Activated B cell treated with CpG ODN at 0.5 μM for 24 hours (primary cell): ENCODE measurements around the gene APLP2. TPM values are rescaled to one million over a fixed set of nuclear protein-coding genes. Genes with fewer than 3 reads are reported as not detected.
A peak's percentile ranks its signal among the peaks of the same experiment; 100 is the strongest.
"Not testable (repeated sequence)": the region's sequence is repeated elsewhere in the genome, so short reads cannot be mapped to it uniquely, and the experiment has no call there.

Experiments used
- ATAC-seq: fragments of 200-7000 bp; cut with Tn5 transposase; one replicate; pipeline ENCODE4 v1.10.0; 2021; ENCODE audit warnings: low read depth, mild to moderate bottlenecking, moderate library complexity
- CTCF ChIA-PET: fragments of 350-600 bp; sonication (Branson Sonifier 250); formaldehyde crosslinking; loops from one replicate; lab custom pipeline; 2021; ENCODE audit warnings: antibody characterized with exemption; lab: Charles Lee
- POLR2A ChIA-PET: fragments of 350-600 bp; sonication (Branson Sonifier 250); formaldehyde crosslinking; loops from one replicate; lab custom pipeline; 2021; ENCODE audit warnings: antibody characterized with exemption; lab: Charles Lee
- DNase-seq: peaks from one replicate; pipeline ENCODE4 v3.0.0; 2022
- H3K27ac Mint-ChIP-seq: one replicate; pipeline ENCODE4 v1.8.0; 2020; ENCODE audit warnings: mixed read lengths
- H3K27me3 Mint-ChIP-seq: one replicate; pipeline ENCODE4 v1.8.0; 2021; ENCODE audit warnings: mixed read lengths
- H3K36me3 Mint-ChIP-seq: one replicate; pipeline ENCODE4 v1.8.0; 2021; ENCODE audit warnings: low read depth, mixed read lengths
- H3K4me1 Mint-ChIP-seq: one replicate; pipeline ENCODE4 v1.8.0; 2021; ENCODE audit warnings: mixed read lengths
- H3K4me3 Mint-ChIP-seq: one replicate; pipeline ENCODE4 v1.8.0; 2020; ENCODE audit warnings: mild to moderate bottlenecking, mixed read lengths
- H3K9me3 Mint-ChIP-seq: one replicate; pipeline ENCODE4 v1.8.0; 2020; ENCODE audit warnings: mixed read lengths
- intact Hi-C: fragments of 100-400 bp; cut with micrococcal nuclease; formaldehyde crosslinking; loops from one replicate; pipeline ENCODE4 v1.15.1; 2024
- total RNA-seq: library from RNA; stranded (reverse); gene quantifications from 2 replicates; pipeline ENCODE4 v1.2.3, GENCODE V29; 2022
- TF ChIP-seq, protein P1 (sequence below): fragments of 200-600 bp; IDR thresholded peaks from one replicate; pipeline ENCODE4 v1.8.0; 2022; ENCODE audit warnings: antibody characterized with exemption, mild to moderate bottlenecking

The APLP2 gene
- total RNA-seq = 47.7 and 50.8 TPM in 2 replicates

DNA sequence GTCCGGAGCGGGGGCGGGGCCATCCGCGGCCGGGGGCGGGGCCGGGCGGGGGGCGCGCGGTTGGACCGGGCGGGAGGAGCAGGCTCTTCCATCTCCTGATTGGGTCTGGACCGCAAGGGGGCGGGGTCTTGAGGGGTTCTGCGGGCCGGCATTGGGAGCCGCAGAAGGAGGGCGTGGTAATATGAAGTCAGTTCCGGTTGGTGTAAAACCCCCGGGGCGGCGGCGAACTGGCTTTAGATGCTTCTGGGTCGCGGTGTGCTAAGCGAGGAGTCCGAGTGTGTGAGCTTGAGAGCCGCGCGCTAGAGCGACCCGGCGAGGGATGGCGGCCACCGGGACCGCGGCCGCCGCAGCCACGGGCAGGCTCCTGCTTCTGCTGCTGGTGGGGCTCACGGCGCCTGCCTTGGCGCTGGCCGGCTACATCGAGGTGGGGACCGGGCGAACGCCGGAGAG lies at the start of gene APLP2:
Gene APLP2 (plus strand): TSS at position 236 of the 450 bp plus-strand sequence. CDS start 84 bp downstream, at position 320.
- Mint-ChIP-seq H3K36me3 (peaks cover 2% of the 10 kb centered on the region), H3K9me3 (no peaks in the 10 kb centered on the region), H3K4me3 (peak within 1 kb of the TSS; percentile 92), H3K27ac (peak within 1 kb of the TSS; percentile 83), H3K4me1 (peaks cover 36% of the 10 kb centered on the region), H3K27me3 (peaks cover 8% of the 10 kb centered on the region)
- DNase-seq = peak; percentile 92
- CTCF ChIA-PET = no interaction called here
- intact Hi-C loops = loop anchor here (1.0 to 5.0 kb wide), 9 partner anchors 37 to 848 kb away; partner anchors contain the start of genes NFRKB and ZBTB44
- POLR2A ChIA-PET = interaction anchor here (0.6 to 4.1 kb wide), 6 partner anchors 17 to 67 kb away, joined by 3 to 59 read pairs (median 8); partner anchors contain the start of gene PRDM10
- TF ChIP-seq, protein P1, sequence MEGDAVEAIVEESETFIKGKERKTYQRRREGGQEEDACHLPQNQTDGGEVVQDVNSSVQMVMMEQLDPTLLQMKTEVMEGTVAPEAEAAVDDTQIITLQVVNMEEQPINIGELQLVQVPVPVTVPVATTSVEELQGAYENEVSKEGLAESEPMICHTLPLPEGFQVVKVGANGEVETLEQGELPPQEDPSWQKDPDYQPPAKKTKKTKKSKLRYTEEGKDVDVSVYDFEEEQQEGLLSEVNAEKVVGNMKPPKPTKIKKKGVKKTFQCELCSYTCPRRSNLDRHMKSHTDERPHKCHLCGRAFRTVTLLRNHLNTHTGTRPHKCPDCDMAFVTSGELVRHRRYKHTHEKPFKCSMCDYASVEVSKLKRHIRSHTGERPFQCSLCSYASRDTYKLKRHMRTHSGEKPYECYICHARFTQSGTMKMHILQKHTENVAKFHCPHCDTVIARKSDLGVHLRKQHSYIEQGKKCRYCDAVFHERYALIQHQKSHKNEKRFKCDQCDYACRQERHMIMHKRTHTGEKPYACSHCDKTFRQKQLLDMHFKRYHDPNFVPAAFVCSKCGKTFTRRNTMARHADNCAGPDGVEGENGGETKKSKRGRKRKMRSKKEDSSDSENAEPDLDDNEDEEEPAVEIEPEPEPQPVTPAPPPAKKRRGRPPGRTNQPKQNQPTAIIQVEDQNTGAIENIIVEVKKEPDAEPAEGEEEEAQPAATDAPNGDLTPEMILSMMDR = no peak
- peak; percentile 94 for ATAC-seq

DNA sequence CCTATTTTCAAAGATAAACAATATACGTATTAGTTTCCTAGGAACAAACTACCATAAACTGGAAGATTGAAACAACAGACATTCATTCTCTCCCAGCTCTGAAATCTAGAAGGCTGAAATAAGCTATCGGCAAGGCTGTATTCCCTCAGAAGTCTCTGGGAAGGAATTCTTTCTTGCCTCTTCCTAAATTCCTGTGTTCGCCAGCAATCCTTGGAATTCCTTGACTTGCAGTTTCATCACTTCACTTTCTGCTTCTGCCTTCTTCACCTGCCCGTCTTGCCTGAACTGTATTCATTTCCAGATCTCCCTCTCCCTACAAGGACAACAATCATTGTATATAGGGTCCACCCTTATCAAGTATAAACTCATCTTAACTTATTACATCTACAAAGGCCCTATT lies 49.4 kb upstream of the APLP2 start:
- peaks cover 15% of the 10 kb centered on the region for H3K4me1 Mint-ChIP-seq
- no peak overlapping the region for H3K27ac Mint-ChIP-seq
- ChIA-PET CTCF (no interaction called here), POLR2A (no interaction called here)
- peaks cover 6% of the 10 kb centered on the region for H3K9me3 Mint-ChIP-seq
- ATAC-seq (no peak), DNase-seq (no peak)
- no peaks in the 10 kb centered on the region for H3K36me3 Mint-ChIP-seq
- no peak overlapping the region for H3K4me3 Mint-ChIP-seq
- TF ChIP-seq, protein P1 = no peak
- intact Hi-C loops = no loop called here
- peaks cover 43% of the 10 kb centered on the region for H3K27me3 Mint-ChIP-seq

DNA sequence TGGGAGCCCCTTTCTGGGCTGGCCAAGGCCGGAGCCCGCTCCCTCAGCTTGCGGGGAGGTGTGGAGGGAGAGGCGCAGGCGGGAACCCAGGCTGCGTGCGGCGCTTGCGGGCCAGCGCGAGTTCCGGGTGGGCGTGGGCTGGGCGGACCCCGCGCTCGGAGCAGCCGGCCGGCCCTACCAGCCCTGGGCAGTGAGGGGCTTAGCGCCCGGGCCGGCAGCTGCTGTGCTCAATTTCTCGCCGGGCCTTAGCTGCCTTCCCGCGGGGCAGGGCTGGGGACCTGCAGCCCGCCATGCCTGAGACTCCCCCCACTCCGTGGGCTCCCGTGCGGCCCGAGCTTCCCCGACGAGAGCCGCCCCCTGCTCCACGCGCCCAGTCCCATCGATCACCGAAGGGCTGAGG lies 48.1 kb upstream of the APLP2 start:
- DNase-seq, H3K9me3 Mint-ChIP-seq, H3K4me3 Mint-ChIP-seq, ATAC-seq, H3K27ac Mint-ChIP-seq, H3K36me3 Mint-ChIP-seq, CTCF ChIA-PET: not testable (repeated sequence)
- POLR2A ChIA-PET = interaction anchor here (0.7 kb wide), 1 partner anchor 44 kb away, joined by 3 read pairs; no protein-coding TSS in a partner anchor
- H3K27me3 Mint-ChIP-seq = peaks cover 40% of the 10 kb centered on the region
- H3K4me1 Mint-ChIP-seq = peaks cover 15% of the 10 kb centered on the region
- intact Hi-C loops = loop anchor here (2.0 kb wide), 1 partner anchor 17 kb away; no protein-coding TSS in a partner anchor

DNA sequence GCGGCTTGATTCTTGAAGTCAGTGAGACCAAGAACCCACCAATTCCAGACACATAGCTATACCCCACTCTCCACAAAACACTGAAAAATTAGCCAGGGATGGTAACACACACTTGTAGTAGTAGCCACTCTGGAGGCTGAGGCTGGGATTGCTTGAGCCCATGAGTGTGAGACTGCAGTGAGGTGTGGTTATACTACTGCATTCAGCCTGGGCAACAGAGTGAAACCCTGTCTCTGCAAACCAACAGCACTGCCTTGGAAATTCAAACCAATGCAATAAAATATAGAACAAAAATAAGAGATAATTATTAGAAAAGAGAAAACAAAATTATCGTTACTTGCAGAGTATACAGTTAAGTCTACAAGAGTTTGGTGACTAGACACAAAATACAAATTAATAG lies 46.9 kb upstream of the APLP2 start:
- no peak overlapping the region for H3K27ac Mint-ChIP-seq
- peaks cover 15% of the 10 kb centered on the region for H3K4me1 Mint-ChIP-seq
- no peak overlapping the region for H3K4me3 Mint-ChIP-seq
- no peaks in the 10 kb centered on the region for H3K9me3 Mint-ChIP-seq
- no peaks in the 10 kb centered on the region for H3K36me3 Mint-ChIP-seq
- H3K27me3 Mint-ChIP-seq = peaks cover 40% of the 10 kb centered on the region
- TF ChIP-seq, protein P1 = no peak
- no peak for DNase-seq
- no peak for ATAC-seq
- POLR2A ChIA-PET = no interaction called here
- intact Hi-C loops = loop anchor here (2.0 kb wide), 1 partner anchor 18 kb away; no protein-coding TSS in a partner anchor
- CTCF ChIA-PET = no interaction called here

DNA sequence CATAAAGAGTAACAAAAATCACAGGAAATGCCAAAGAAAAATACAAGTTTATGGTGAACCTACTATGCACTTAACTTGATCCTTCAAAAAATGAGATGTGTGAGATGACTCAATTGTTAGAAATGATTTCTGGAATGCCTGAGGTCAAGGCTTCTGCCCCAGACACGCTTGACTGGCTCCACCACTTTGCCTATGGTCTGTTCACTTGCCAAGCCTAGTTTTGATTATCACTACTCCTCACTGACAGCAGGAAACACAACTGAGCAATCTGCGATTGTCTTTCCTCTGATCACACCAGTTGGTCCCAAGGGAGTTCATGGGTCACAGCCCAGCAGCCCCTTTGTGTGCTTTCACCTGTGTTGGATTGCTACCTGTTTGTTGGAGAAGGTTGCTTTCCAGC lies 46.5 kb upstream of the APLP2 start:
- Mint-ChIP-seq H3K9me3 (no peaks in the 10 kb centered on the region), H3K36me3 (no peaks in the 10 kb centered on the region), H3K4me1 (peaks cover 15% of the 10 kb centered on the region), H3K27me3 (peaks cover 43% of the 10 kb centered on the region), H3K27ac (no peak overlapping the region), H3K4me3 (no peak overlapping the region)
- TF ChIP-seq, protein P1 = no peak
- CTCF ChIA-PET = no interaction called here
- peak; percentile 81 for ATAC-seq
- intact Hi-C loops = loop anchor here (2.0 kb wide), 1 partner anchor 18 kb away; no protein-coding TSS in a partner anchor
- POLR2A ChIA-PET = no interaction called here
- no peak for DNase-seq
